ENCODE results near the gene WEE2.
"Not testable (repeated sequence)": the region's sequence is repeated elsewhere in the genome, so short reads cannot be mapped to it uniquely, and the experiment has no call there.

Gene WEE2

GRCh38 chr7:141742229-141742628 lies 34.1 kb downstream of the WEE2 start:
- peaks cover 13% of the 10 kb centered on the region for H3K4me1 ChIP-seq (ENCODE audit: insufficient read depth, low read length)
- peaks cover 83% of the 10 kb centered on the region for H3K36me3 ChIP-seq (ENCODE audit: insufficient read depth, low read length)
- no peak overlapping the region for H3K27ac ChIP-seq (ENCODE audit: low read depth, low read length)
- H3K9me3 ChIP-seq (ENCODE audit: insufficient read depth, low read depth, low read length), result no peaks in the 10 kb centered on the region
- H3K27me3 ChIP-seq (ENCODE audit: insufficient read depth, low read length), result no peaks in the 10 kb centered on the region
- no peak overlapping the region for H3K9ac ChIP-seq (ENCODE audit: low read depth, low read length)
- WGBS, result no CpG with 5 or more reads among the region's 1 CpG
- H3K4me3 ChIP-seq (ENCODE audit: low read length), result no peak overlapping the region

GRCh38 chr7:141744131-141744530 lies 36.0 kb downstream of the WEE2 start:
- no peak overlapping the region for H3K4me3 ChIP-seq (ENCODE audit: low read length)
- peaks cover 2% of the 10 kb centered on the region; the same call in 1 of the 2 replicates for H3K9me3 ChIP-seq (ENCODE audit: insufficient read depth, low read depth, low read length)
- H3K4me1 ChIP-seq (ENCODE audit: insufficient read depth, low read length), result peaks cover 7% of the 10 kb centered on the region; the same call in 1 of the 2 replicates
- no peaks in the 10 kb centered on the region for H3K27me3 ChIP-seq (ENCODE audit: insufficient read depth, low read length)
- 92% methylated on average over 2 of the region's 2 CpGs for WGBS
- peaks cover 98% of the 10 kb centered on the region for H3K36me3 ChIP-seq (ENCODE audit: insufficient read depth, low read length)
- no peak overlapping the region for H3K9ac ChIP-seq (ENCODE audit: low read depth, low read length)
- H3K27ac ChIP-seq (ENCODE audit: low read depth, low read length), result no peak overlapping the region

DNA sequence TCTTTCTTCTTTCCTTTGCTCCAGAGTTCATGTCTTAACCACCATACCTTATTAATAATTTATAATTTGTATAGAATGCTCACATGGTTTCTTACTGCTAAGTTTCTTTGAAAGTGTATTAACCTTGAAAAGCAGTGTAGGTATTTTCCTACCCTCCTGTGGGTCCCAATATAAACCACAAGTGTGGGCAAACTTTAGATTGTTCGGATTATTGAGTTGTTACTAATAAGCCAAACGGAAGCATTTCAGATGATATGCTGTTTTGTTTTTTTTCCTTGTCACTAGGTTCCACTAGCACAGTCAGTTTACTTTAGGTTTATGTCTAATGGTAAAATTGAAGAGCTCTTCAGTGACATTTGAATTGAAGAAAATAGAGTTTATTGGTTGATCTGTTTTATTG lies 40.2 kb downstream of the WEE2 start:
- Histone ChIP-seq H3K4me1 (ENCODE audit: insufficient read depth, low read length) (no peaks in the 10 kb centered on the region), H3K4me3 (ENCODE audit: low read length) (no peak overlapping the region), H3K36me3 (ENCODE audit: insufficient read depth, low read length) (peaks cover 99% of the 10 kb centered on the region), H3K9ac (ENCODE audit: low read depth, low read length) (no peak overlapping the region), H3K27ac (ENCODE audit: low read depth, low read length) (no peak overlapping the region), H3K9me3 (ENCODE audit: insufficient read depth, low read depth, low read length) (peaks cover 30% of the 10 kb centered on the region), H3K27me3 (ENCODE audit: insufficient read depth, low read length) (no peaks in the 10 kb centered on the region)
- 96% methylated on average over 2 of the region's 2 CpGs for WGBS

- H3K4me1 ChIP-seq (ENCODE audit: insufficient read depth, low read length); H3K27ac ChIP-seq (ENCODE audit: low read depth, low read length); H3K4me3 ChIP-seq (ENCODE audit: low read length); H3K27me3 ChIP-seq (ENCODE audit: insufficient read depth, low read length); H3K9ac ChIP-seq (ENCODE audit: low read depth, low read length): not testable (repeated sequence)
- H3K9me3 ChIP-seq (ENCODE audit: insufficient read depth, low read depth, low read length), result peaks cover 30% of the 10 kb centered on the region
- H3K36me3 ChIP-seq (ENCODE audit: insufficient read depth, low read length), result peaks cover 97% of the 10 kb centered on the region
- WGBS, result 95% methylated on average over 8 of the region's 10 CpGs
Measured at GRCh38 chr7:141751904-141752303, 43.8 kb downstream of the WEE2 start.

GRCh38 chr7:141752634-141753033 lies 44.5 kb downstream of the WEE2 start:
- Histone ChIP-seq H3K27me3 (ENCODE audit: insufficient read depth, low read length) (no peaks in the 10 kb centered on the region), H3K9ac (ENCODE audit: low read depth, low read length) (no peak overlapping the region), H3K36me3 (ENCODE audit: insufficient read depth, low read length) (peaks cover 97% of the 10 kb centered on the region), H3K4me1 (ENCODE audit: insufficient read depth, low read length) (no peaks in the 10 kb centered on the region), H3K9me3 (ENCODE audit: insufficient read depth, low read depth, low read length) (peaks cover 30% of the 10 kb centered on the region), H3K27ac (ENCODE audit: low read depth, low read length) (no peak overlapping the region), H3K4me3 (ENCODE audit: low read length) (no peak overlapping the region)
- WGBS, result 92% methylated on average over 13 of the region's 13 CpGs

- peaks cover 95% of the 10 kb centered on the region for H3K36me3 ChIP-seq (ENCODE audit: insufficient read depth, low read length)
- H3K9ac ChIP-seq (ENCODE audit: low read depth, low read length), result no peak overlapping the region
- peaks cover 24% of the 10 kb centered on the region for H3K9me3 ChIP-seq (ENCODE audit: insufficient read depth, low read depth, low read length)
- WGBS, result 96% methylated on average over 6 of the region's 6 CpGs
- no peaks in the 10 kb centered on the region for H3K27me3 ChIP-seq (ENCODE audit: insufficient read depth, low read length)
- H3K27ac ChIP-seq (ENCODE audit: low read depth, low read length), result no peak overlapping the region
- no peak overlapping the region for H3K4me3 ChIP-seq (ENCODE audit: low read length)
- H3K4me1 ChIP-seq (ENCODE audit: insufficient read depth, low read length), result no peaks in the 10 kb centered on the region
Measured at GRCh38 chr7:141754939-141755338, 46.8 kb downstream of the WEE2 start.

- Histone ChIP-seq H3K27me3 (ENCODE audit: insufficient read depth, low read length) (no peaks in the 10 kb centered on the region), H3K4me3 (ENCODE audit: low read length) (no peak within 1 kb of the TSS), H3K9me3 (ENCODE audit: insufficient read depth, low read depth, low read length) (no peaks in the 10 kb centered on the region), H3K27ac (ENCODE audit: low read depth, low read length) (no peak within 1 kb of the TSS), H3K36me3 (ENCODE audit: insufficient read depth, low read length) (peaks cover 53% of the 10 kb centered on the region), H3K9ac (ENCODE audit: low read depth, low read length) (no peak within 1 kb of the TSS), H3K4me1 (ENCODE audit: insufficient read depth, low read length) (no peaks in the 10 kb centered on the region)
- WGBS, result 93% methylated on average over 3 of the region's 3 CpGs
Measured at GRCh38 chr7:141763797-141764196, 55.6 kb downstream of the WEE2 start, which contains the start of gene TAS2R3. TAS2R3 (plus strand) TSS chr7:141764097; CDS start chr7:141764159, 62 bp downstream.

DNA sequence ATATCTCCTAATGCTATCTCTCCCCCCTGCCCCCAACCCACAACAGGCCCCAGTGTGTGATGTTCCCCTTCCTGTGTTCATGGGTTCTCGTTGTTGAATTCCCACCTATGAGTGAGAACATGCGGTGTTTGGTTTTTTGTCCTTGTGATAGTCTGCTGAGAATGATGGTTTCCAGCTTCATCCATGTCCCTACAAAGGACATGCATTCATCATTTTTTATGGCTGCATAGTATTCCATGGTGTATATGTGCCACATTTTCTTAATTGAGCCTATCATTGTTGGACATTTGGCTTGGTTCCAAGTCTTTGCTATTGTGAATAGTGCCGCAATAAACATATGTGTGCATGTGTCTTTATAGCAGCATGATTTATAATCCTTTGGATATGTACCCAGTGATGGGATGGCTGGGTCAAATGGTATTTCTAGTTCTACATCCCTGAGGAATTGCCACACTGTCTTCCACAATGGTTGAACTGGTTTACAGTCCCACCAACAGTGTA lies 62.0 kb downstream of the WEE2 start:
- H3K27me3 ChIP-seq (ENCODE audit: insufficient read depth, low read length); H3K9ac ChIP-seq (ENCODE audit: low read depth, low read length); H3K4me1 ChIP-seq (ENCODE audit: insufficient read depth, low read length); H3K9me3 ChIP-seq (ENCODE audit: insufficient read depth, low read depth, low read length); H3K27ac ChIP-seq (ENCODE audit: low read depth, low read length); H3K4me3 ChIP-seq (ENCODE audit: low read length): not testable (repeated sequence)
- H3K36me3 ChIP-seq (ENCODE audit: insufficient read depth, low read length), result peaks cover 11% of the 10 kb centered on the region
- WGBS, result 100% methylated on average over 2 of the region's 3 CpGs

DNA sequence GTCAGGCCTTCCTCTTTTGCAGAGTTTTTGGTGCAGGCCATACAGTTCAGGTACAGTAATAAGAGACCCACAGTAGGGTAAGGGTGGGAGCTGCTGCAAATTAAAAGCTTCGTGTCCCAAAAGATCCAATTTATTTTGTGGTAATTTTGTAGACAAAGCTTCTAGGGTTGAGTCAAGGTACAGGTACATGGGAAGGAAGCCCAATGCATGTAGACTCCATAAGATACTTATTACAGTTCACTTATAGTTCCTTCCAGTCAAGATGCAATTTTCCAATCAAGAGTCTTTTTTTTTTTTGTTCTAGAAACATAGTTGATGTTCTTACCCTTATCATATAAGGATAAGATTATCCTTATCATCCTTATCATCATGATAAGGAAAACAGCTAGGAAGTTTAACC lies 68.2 kb downstream of the WEE2 start, which contains the start of gene TAS2R4:
TAS2R4 (plus strand) TSS at position 301 of the 400 bp plus-strand sequence. CDS start 1,815 bp downstream, outside the sequence.
- Histone ChIP-seq H3K9me3 (ENCODE audit: insufficient read depth, low read depth, low read length) (peaks cover 11% of the 10 kb centered on the region), H3K27ac (ENCODE audit: low read depth, low read length) (no peak within 1 kb of the TSS), H3K27me3 (ENCODE audit: insufficient read depth, low read length) (no peaks in the 10 kb centered on the region), H3K9ac (ENCODE audit: low read depth, low read length) (no peak within 1 kb of the TSS), H3K4me1 (ENCODE audit: insufficient read depth, low read length) (no peaks in the 10 kb centered on the region), H3K36me3 (ENCODE audit: insufficient read depth, low read length) (peaks cover 45% of the 10 kb centered on the region), H3K4me3 (ENCODE audit: low read length) (no peak within 1 kb of the TSS)
- WGBS, result 93% methylated on average over 1 of the region's 1 CpG

All from HUES64 (cell line).